Prostate gland (tissue), 2 donors: Measurements from ENCODE around the gene BABAM2.

Source experiments
- CTCF ChIP-seq, 4 experiments: fragments of 200-600 bp in 2 of 4; fragments of 450-650 bp in 2 of 4; sonication (generic) in 2 of 4; IDR thresholded peaks; 1 replicate in 3 of 4; 2 replicates in 1 of 4; pipeline ENCODE4 v1.5.1; 2016 to 2019; ENCODE audit warnings: antibody characterized with exemption in 4 of 4, mild to moderate bottlenecking in 2 of 4, moderate library complexity in 2 of 4
- POLR2A ChIP-seq: fragments of 450-650 bp; IDR thresholded peaks from one replicate; pipeline ENCODE4 v1.6.1; 2016; ENCODE audit warnings: antibody characterized with exemption, mild to moderate bottlenecking

GRCh38 chr2:28322981-28323396 lies 432.5 kb downstream of the BABAM2 start:
- TF ChIP-seq CTCF (IDR thresholded peaks at IDR 0.05): no peak
- TF ChIP-seq POLR2A: no peak
